ENCODE data around the gene DIPK2B.

The DIPK2B gene

GRCh38 chrX:45157647-45158046 is 43.0 kb downstream of the DIPK2B start:
- DNase-seq (ENCODE audit: low read depth): no peak

- DNase-seq (ENCODE audit: low read depth): no peak
Measured at GRCh38 chrX:45154462-45154861, 46.2 kb downstream of the DIPK2B start.

- no peak for DNase-seq (ENCODE audit: low read depth)
Measured at GRCh38 chrX:45154033-45154360, 46.7 kb downstream of the DIPK2B start.

Measured in stromal cell of bone marrow (primary cell).